ENCODE data around the gene DCTN1. TPM values are rescaled to one million over a fixed set of nuclear protein-coding genes. Genes with fewer than 3 reads are reported as not detected.

DCTN1 gene
- total RNA-seq, 1 experiment from 2014 or later: 139 TPM

DNA sequence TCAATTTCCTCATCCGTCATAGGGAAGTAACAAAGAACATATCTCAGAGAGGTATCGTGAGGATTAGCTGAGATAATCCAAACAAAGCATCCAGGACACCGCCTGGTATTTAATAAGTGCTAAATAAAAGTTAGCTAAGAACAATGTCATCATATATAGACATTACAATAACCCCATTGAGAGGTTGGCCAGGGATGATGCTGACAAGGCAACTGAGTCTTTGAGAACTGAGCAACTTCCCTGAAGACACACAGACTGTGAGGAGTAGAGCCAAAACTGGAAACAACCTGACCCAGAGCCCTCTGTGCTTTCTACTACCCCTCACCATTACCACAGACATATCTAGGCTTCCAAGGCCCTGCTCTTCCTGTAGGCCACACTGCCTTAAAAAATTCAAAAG, 1.6 kb upstream of the DCTN1 start:
- CTCF ChIA-PET: interaction anchor here (1.0 kb wide), 1 partner anchor 10 kb away, joined by 6 read pairs; no protein-coding TSS in a partner anchor
- TF ChIP-seq, protein P1, sequence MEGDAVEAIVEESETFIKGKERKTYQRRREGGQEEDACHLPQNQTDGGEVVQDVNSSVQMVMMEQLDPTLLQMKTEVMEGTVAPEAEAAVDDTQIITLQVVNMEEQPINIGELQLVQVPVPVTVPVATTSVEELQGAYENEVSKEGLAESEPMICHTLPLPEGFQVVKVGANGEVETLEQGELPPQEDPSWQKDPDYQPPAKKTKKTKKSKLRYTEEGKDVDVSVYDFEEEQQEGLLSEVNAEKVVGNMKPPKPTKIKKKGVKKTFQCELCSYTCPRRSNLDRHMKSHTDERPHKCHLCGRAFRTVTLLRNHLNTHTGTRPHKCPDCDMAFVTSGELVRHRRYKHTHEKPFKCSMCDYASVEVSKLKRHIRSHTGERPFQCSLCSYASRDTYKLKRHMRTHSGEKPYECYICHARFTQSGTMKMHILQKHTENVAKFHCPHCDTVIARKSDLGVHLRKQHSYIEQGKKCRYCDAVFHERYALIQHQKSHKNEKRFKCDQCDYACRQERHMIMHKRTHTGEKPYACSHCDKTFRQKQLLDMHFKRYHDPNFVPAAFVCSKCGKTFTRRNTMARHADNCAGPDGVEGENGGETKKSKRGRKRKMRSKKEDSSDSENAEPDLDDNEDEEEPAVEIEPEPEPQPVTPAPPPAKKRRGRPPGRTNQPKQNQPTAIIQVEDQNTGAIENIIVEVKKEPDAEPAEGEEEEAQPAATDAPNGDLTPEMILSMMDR (IDR thresholded peaks at IDR 0.05; ENCODE audit: insufficient read depth in 1 of 2, low read depth in 1 of 2, low read length in 1 of 2, severe bottlenecking in 1 of 2, unreplicated experiment in 1 of 2): no peak
- DNase-seq: no peak
- Mint-ChIP-seq H3K4me1 (ENCODE audit: low read depth, unreplicated experiment) (no peaks in the 10 kb centered on the region), H3K27ac (ENCODE audit: unreplicated experiment) (no peak overlapping the region), H3K36me3 (ENCODE audit: insufficient read depth, unreplicated experiment) (peaks cover 25% of the 10 kb centered on the region), H3K4me3 (ENCODE audit: unreplicated experiment) (no peak overlapping the region), H3K27me3 (ENCODE audit: insufficient read depth, unreplicated experiment) (no peaks in the 10 kb centered on the region), H3K9me3 (ENCODE audit: unreplicated experiment) (no peaks in the 10 kb centered on the region)
- intact Hi-C loops (cut with micrococcal nuclease; ENCODE audit: unreplicated experiment): no loop called here
- peaks cover 2% of the 10 kb centered on the region for H3K36me3 ChIP-seq (ENCODE audit: control insufficient read depth, insufficient read depth, low read length)
- no peaks in the 10 kb centered on the region for H3K9me3 ChIP-seq
- H3K27me3 ChIP-seq (replicated peaks; ENCODE audit: control insufficient read depth, insufficient read depth, low read length): no peaks in the 10 kb centered on the region
- peaks cover 4% of the 10 kb centered on the region; the same call in 1 of the 2 replicates for H3K4me1 ChIP-seq
- POLR2A ChIA-PET: no interaction called here
- BruUV-seq (replicated peaks): no TSS peak
- H3K4me3 ChIP-seq (ENCODE audit: low read depth, low read length): no peak overlapping the region

DNA sequence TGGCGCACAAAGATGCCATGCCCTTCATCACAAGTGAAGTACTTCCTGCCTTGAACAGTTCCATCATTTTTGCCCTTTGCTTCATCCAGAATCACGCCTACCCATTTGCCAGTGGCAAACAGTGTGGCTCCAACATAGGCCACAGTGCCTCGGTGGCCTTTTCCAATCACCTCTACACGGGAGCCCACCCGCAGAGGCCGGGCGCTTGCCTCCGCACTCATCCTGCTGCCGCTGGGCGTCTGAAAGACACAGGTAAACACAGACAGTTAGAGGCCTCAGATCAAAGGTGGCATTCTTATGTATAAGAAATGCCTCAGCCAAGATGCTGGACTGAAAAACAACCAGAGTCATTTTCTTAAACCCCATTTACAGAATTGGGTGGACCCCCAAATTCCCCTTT, 2.1 kb downstream of the DCTN1 start:
- intact Hi-C loops (cut with micrococcal nuclease; ENCODE audit: unreplicated experiment): no loop called here
- Mint-ChIP-seq H3K27me3 (ENCODE audit: insufficient read depth, unreplicated experiment) (no peaks in the 10 kb centered on the region), H3K4me3 (ENCODE audit: unreplicated experiment) (no peak overlapping the region), H3K36me3 (ENCODE audit: insufficient read depth, unreplicated experiment) (peaks cover 25% of the 10 kb centered on the region), H3K27ac (ENCODE audit: unreplicated experiment) (no peak overlapping the region), H3K9me3 (ENCODE audit: unreplicated experiment) (no peaks in the 10 kb centered on the region), H3K4me1 (ENCODE audit: low read depth, unreplicated experiment) (no peaks in the 10 kb centered on the region)
- BruUV-seq (replicated peaks): no TSS peak
- Histone ChIP-seq H3K9me3 (no peaks in the 10 kb centered on the region), H3K27me3 (replicated peaks; ENCODE audit: control insufficient read depth, insufficient read depth, low read length) (no peaks in the 10 kb centered on the region), H3K4me1 (no peaks in the 10 kb centered on the region), H3K36me3 (ENCODE audit: control insufficient read depth, insufficient read depth, low read length) (peaks cover 2% of the 10 kb centered on the region), H3K4me3 (ENCODE audit: low read depth, low read length) (no peak overlapping the region)
- no peak for DNase-seq
- TF ChIP-seq, protein P1 (IDR thresholded peaks at IDR 0.05; ENCODE audit: insufficient read depth in 1 of 2, low read depth in 1 of 2, low read length in 1 of 2, severe bottlenecking in 1 of 2, unreplicated experiment in 1 of 2): no peak
- ChIA-PET POLR2A (no interaction called here), CTCF (no interaction called here)

DNA sequence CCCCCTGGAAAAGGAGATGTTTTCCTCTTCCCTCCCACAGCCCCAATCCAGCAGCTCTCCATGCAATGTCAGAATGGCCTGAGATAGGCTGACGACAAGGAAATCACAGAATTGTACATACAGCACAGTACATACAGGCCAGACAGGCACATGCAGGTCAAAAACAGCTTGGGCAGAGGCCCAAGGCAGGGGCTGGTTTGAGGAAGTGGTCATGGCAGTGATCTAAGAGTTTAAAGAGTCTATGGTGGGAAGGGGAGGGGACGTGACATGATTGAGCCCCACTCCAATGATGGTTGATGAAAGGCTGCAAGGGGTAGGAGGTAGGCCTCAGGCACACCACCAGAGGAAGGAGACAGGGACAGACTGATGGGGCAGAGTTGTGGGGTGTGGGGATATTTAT, 4.3 kb downstream of the DCTN1 start:
- BruUV-seq (replicated peaks): no TSS peak
- Histone ChIP-seq H3K36me3 (ENCODE audit: control insufficient read depth, insufficient read depth, low read length) (peaks cover 2% of the 10 kb centered on the region), H3K9me3 (no peaks in the 10 kb centered on the region), H3K4me3 (ENCODE audit: low read depth, low read length) (no peak overlapping the region), H3K27me3 (replicated peaks; ENCODE audit: control insufficient read depth, insufficient read depth, low read length) (no peaks in the 10 kb centered on the region), H3K4me1 (no peaks in the 10 kb centered on the region)
- CTCF ChIA-PET: no interaction called here
- H3K9me3 Mint-ChIP-seq (ENCODE audit: unreplicated experiment): no peaks in the 10 kb centered on the region
- H3K4me3 Mint-ChIP-seq (ENCODE audit: unreplicated experiment): no peak overlapping the region
- no peak overlapping the region for H3K27ac Mint-ChIP-seq (ENCODE audit: unreplicated experiment)
- no peaks in the 10 kb centered on the region for H3K27me3 Mint-ChIP-seq (ENCODE audit: insufficient read depth, unreplicated experiment)
- TF ChIP-seq, protein P1 (IDR thresholded peaks at IDR 0.05; ENCODE audit: insufficient read depth in 1 of 2, low read depth in 1 of 2, low read length in 1 of 2, severe bottlenecking in 1 of 2, unreplicated experiment in 1 of 2): no peak
- POLR2A ChIA-PET: no interaction called here
- H3K36me3 Mint-ChIP-seq (ENCODE audit: insufficient read depth, unreplicated experiment): peaks cover 17% of the 10 kb centered on the region
- no peak for DNase-seq
- no peaks in the 10 kb centered on the region for H3K4me1 Mint-ChIP-seq (ENCODE audit: low read depth, unreplicated experiment)
- intact Hi-C loops (cut with micrococcal nuclease; ENCODE audit: unreplicated experiment): no loop called here

All from Caco-2 (cell line).